GM18505 (cell line): ENCODE measurements around the gene FADS6.

Source experiments
- ATAC-seq: cut with Tn5 transposase; IDR thresholded peaks from one replicate; pipeline ENCODE4 v1.9.1; 2021; ENCODE audit not compliant: unreplicated experiment
- POLR2A ChIP-seq: IDR thresholded peaks from 4 replicates; pipeline ENCODE4 v1.6.1; 2011; ENCODE audit warnings: borderline replicate concordance; ENCODE audit not compliant: insufficient read depth, insufficient read length; ENCODE audit errors: extremely low read depth

Gene FADS6

DNA sequence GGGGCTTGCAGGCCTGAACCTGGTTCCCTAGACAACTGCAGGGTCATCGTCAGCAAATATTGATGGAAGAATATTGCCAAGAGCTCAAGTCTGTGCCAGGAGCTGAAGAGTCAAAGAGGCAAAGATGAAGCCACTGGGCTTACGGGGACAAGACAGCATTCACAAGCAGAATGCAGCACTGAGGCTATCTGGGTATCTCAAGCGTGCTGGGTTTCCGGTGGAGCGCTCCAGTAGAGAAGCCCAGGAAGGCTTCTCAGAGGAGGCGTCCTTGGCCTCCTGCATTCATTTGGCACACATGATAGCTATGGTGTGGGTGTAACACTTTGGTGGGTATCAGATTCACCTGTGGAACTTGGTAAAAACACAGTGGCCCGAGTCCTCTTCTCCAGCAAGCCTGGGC, 2.9 kb downstream of the FADS6 start:
- no peak for TF ChIP-seq POLR2A
- no peak for ATAC-seq

DNA sequence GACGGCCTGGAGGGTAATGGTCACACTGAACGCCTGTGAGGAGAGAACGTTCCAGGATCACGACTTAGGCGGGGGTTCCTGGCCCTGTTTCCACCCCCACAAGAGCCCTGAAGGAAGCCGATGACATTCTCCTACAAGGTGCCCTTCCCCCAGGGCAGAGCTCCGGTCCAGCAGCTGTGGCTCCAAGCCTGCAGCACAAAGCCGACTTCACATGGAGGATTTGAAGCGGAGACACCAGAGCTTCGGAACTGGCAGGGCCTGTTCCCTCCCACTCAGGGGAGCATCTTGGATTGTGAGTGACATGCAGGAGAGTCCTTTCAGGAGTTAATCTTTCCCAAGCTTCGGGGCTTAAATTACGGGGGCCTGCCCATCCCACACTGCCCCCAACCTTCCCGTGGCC, 5.0 kb downstream of the FADS6 start:
- no peak for ATAC-seq
- no peak for TF ChIP-seq POLR2A

DNA sequence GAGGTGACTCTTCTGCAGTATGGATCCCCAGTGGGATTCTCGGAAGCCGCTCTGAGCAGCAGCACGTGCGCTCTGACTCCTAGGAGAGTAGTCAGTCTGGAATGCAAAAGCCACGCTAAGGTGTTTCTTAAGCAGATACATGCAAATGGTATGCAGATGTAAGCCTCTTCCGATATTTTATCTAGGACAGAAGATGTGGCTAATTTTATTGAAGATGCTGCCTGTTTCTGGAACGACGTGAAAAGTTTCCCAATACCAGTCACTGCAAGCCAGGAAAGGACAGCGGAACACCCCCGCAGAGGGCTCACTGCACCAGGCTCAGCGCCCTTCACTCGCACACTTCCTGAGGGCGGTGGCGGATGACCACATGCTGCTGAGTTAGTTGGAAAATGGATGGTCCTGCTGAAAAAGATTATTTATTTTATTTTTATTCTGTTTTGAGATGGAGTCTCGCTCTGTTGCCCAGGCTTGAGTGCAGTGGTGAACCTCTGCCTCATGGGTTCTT, 10.1 kb downstream of the FADS6 start:
- no peak for ATAC-seq
- TF ChIP-seq POLR2A = no peak

DNA sequence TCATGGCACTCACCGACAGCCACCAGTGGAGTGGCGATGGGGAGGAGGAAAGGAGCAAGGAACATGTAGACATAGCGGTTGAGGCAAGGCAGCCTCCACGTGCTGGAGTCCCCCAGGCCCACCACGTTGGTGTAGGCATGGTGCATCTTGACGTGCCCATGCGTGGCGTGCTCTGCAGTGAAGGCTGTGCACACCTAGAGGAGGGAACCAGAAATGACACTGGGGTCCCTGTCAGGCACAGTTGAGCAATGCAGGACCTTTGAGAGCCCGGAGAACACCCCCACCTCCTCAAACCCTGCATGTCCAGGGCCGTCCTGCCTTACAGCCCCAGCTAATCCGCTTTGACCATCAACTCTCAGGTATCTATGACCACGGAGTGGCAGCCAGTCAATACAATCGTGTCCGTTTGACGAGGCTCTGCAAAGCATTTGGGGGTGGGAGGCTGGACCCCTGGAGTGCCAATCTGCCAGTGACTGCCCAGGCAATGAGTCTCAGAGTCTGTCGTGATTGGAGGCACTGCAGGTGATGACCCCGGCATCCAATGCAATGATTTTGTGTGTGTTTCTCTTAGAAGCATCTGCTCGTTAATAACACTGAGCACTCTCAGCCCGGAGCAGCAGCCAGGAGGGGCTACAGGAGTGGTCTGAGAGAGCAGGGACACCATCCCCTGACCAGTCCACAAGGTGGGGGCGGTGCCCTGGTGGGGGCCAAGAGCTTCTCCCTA, 10.8 kb downstream of the FADS6 start:
- ATAC-seq = no peak
- no peak for TF ChIP-seq POLR2A

DNA sequence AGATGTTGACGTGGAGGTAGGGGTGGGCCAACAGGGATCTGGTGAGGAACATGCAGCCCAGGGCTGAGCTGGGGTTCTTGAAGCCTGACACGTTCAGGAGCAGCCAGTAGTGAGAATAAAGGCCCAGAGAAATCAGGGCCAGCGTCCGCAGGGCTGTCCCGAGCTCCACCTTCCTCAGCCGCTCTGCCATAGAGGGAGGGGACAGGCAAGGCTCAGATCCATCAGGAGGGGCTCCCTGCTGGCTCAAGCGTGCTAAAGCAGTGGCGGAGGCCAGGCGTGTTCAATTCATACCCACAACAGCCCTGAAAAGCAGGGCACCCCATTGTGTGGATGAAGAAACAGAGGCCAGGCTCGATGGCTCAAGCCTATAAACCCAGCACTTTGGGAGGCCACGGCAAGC, 12.4 kb downstream of the FADS6 start:
- TF ChIP-seq POLR2A = no peak
- ATAC-seq = no peak

DNA sequence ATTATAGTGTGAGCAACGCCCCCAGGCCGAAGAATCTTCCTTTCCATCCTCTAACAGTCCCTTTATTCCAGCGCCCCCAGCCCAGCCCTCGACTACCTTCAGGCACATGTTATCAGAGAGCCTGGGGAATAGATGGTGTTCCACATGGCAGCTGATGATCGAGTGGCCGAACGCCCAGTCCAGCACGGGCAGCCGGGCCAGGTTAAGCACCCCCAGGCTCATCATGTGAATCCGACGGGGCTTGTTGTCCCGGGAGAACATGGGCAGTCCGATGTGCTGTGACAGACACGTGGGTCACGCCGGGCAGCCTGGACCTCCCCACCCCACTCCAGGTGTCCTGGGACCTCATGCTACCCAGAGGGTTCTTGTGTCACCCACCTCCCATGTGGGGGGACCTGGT, 14.1 kb downstream of the FADS6 start:
- ATAC-seq = no peak
- TF ChIP-seq POLR2A = no peak

DNA sequence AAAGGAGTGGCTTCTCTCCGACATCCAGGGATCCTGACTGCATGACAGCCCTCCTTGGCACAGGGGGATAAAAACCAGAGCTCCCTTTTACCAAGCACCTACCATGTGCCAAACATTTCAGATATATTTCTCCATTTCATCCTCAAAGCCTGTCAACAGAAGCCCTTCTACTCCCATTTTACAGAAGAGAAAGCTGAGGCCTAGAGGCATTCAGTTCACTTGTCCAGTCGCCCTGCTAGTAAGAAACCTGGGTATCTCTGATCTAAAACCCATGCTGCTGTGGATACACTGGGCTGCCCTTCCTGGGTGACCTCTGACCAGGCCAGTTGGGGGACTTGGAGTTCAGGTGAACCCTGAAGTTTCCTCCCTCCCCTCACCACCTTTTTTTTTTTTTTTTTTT, 14.8 kb downstream of the FADS6 start:
- no peak for ATAC-seq
- no peak for TF ChIP-seq POLR2A

DNA sequence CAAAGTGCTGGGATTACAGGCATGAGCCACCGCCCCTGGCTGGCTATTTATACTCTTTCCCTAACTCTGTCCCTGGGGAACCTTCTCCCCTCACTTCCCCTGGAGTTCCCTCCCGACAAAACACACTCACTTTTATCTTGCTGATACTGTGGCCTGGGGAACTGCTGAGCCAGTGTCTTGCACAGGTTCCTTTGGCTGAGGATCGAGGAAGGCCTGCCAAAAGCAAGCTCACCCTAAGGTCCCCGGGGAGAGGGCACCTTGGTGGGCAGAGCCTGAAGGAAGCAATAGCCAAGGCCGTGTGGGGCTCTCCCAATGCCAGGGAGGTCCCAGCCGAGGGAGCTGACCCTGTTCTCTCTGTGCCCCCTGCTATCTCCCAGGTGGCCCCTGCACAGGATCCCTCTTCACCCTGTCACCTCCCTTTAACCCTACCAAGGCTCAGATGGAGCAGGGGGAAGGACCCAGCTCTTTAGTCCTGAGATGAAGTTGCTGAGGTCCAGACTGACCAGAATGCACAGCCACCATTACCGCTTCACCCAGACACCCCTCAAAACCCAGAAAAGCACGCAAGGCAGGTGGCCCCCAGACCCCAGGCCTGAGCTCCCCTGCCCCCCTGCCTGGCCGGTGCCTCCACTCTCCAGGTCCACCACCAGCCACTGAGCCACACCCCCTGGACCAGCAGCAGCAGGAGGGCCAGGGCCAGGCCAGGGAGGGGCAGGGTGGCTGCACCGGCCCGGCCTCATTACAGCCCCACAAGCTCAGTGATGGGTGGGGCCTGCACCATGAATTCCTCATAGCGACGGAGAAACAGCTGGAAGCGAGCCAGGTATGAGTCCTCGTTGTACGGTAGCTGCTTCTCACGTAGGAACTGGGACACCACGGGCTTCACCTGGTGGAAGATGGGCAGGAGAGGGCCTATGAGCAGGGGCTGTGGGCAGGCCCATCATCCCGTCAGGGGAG, 15.6 kb downstream of the FADS6 start:
- no peak for TF ChIP-seq POLR2A
- ATAC-seq = no peak

DNA sequence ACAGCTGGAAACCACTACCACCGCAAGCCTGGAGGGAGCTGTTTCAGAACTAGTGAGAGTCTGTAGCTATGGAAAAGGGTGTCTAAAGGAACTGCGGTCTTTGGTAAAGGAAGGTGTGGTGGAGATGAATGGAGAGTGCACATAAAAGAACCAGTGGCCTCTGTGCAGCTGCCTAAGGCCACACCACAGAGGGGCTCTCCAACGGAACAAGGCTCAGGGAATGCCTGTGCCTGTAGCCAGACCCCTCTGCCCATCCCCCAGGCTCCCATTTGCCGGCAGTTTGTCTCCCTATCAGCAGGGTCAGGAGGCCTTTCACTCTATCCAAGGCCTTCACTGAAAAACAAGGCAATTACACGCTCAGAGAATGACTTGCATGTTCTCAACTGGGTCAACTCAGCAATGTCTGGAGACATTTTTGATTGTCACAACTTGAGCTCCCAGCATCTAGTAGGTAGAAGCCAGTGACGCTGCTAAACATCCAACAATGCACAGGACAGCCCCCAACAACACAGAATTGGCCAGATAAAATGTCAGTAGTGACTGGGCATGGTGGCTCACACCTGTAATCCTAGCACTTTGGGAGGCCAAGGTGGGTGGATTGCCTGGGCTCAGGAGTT, 17.3 kb downstream of the FADS6 start:
- no peak for TF ChIP-seq POLR2A
- ATAC-seq = no peak

DNA sequence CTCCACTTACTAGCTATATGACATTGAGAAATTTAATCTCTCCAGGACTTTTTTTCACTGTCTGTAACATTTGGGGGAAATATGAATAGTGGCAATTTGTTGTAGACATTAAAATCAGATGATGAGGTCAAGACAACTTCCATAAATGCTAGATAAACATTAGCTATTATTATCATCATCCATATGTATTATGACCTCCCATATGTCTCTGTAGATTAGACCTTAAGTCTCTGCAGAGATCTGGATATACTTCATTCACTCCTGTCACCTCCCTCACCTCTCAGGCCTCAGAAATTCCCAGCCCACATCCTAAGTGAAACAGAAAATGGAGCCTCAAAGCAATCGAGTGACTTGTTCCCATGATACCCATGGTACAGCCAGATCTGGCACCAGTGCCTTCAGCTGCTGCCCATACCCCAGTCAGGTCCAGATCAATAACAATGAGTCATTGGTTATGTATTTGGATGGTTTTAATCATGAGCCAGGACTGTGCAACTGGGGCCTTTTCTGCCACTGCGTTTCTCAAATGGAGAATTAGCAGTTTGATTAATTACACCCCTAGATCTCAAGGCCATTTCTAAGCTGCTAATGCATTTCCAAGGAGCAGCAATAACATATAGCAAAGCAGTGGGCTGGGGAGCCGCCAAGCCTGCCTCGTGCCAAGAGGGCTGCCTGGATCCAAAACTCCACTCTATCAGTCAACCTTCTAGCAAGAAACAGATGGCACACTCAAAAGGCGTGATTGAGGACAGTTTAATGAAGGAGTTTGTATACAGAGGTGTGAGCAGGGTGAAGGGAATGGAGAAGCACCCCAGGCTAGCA, 18.1 kb downstream of the FADS6 start:
- no peak for ATAC-seq
- no peak for TF ChIP-seq POLR2A

DNA sequence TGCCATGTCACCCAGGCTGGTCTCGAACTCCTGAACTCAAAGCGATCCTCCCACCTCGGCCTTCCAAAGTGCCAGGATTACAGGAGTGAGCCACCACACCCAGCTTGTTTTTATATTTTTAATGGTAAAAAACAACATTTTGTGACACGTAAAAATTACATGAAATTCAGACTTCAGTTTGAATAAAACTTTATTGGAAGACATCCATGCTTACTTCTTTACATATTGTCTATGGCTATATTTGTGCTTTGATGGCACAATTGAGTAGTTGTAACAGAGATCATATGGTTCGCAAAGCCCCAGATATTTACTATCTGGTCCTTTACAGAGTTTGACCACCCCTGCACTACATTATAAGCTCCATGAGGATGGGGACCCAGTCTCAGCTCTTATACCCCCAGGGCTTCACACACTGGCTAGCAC, 18.8 kb downstream of the FADS6 start:
- no peak for TF ChIP-seq POLR2A
- ATAC-seq = no peak

DNA sequence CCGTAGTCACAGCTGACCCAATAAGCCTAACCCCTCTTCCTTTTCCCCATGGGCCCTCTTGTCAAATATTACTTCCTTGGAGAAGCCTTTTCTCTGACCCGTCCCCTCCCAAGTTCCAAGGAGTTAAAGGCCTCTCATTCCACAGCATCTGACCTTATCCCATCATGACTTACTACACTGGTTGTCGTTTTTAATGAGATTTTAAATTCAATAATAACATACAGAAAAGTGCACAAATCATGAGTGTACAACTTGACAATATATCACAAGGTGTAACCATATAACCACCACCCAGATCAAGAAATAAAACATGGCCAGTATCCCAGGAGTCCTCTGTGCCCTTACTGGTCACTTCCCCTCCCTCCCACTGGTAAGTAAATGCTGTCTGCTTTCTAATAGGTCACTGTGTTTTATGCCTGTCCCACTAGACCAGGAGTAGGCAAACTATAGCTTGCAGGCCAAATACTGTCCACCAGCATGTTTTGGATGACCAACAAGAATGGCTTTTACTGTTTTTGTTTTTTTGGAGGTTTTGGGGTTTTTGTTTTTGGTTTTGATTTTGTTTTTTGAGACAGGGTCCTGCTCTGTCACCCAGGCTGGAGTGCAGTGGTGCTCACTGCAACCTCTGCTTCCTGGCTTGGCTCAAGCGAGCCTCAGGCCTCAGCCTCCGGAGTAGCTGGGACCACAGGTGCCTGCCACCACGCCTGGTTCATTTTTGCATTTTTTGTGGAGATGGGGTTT, 19.4 kb downstream of the FADS6 start:
- no peak for TF ChIP-seq POLR2A
- ATAC-seq = no peak

DNA sequence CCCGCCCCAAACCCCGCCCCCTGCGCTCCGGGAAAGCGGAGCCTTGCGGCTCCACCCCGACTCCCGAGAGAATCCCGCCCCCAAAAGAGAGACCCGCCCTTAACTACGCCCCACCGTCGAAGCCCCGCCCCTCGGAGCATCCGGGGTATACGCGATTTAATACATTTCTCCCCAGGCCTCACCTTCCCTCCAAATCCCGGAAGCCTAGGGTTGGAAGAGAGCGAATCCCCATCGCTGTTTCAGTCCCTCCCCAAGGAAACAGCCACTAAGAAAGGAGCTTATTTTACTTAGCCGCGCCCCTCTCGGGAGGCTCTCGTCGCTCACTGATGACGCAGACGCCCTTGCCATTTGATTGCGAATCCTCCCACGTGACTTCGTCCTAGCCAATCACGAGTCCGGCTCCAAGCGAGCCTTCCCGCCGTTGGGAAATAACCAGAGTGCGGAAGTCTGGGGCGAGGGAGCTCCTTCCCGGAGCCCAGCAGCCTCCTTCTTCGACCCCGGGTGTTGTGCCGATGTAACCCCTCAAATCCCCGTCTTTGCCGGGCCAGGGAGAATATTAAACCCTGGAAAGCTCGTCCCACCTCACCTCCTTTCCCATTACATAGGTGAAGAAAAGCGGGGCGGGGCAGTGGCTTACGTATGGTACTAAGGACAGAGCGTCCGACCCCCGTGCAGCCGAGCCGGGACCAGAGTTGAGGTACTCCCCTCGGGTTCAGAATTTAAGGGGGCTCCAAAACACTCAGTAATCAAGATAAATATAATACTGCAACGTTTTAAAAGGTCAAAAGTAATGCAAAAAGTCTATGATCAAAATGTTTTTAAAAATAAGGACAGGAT, 20.2 kb downstream of the FADS6 start:
- peak; percentile 97 for TF ChIP-seq POLR2A
- ATAC-seq = peak; percentile 84
